SH-SY5Y (cell line): ENCODE measurements around the gene PPP2R2C.

ENCODE experiments used
- GATA2 ChIP-seq: IDR thresholded peaks from 2 replicates; pipeline ENCODE4 v1.6.1; 2011; ENCODE audit warnings: mild to moderate bottlenecking, low read depth, low read length
- GATA3 ChIP-seq: IDR thresholded peaks from 2 replicates; pipeline ENCODE4 v1.6.1; 2011; ENCODE audit warnings: low read depth, mild to moderate bottlenecking, low read length, moderate library complexity

GRCh38 chr4:6464842-6465588, 7.4 kb downstream of the PPP2R2C start:
- TF ChIP-seq GATA2 (no peak), GATA3 (no peak)
